H1 (cell line): ENCODE results near the gene VASH1.

Source experiments
- CHD1 ChIP-seq: IDR thresholded peaks from 2 replicates; pipeline ENCODE4 v1.6.1; 2012; ENCODE audit warnings: low read depth, low read length, improper control_type of control experiment
- CREB1 ChIP-seq: IDR thresholded peaks from 2 replicates; pipeline ENCODE4 v1.6.1; 2012; ENCODE audit warnings: inconsistent platforms
- EGR1 ChIP-seq: IDR thresholded peaks from 2 replicates; pipeline ENCODE4 v1.6.1; 2011; ENCODE audit warnings: low read depth, low read length, borderline replicate concordance
- HDAC2 ChIP-seq, 2 experiments: fragments of 300-600 bp in 1 of 2; sonication (generic) in 1 of 2; IDR thresholded peaks; 2 replicates each; pipeline ENCODE4 v1.6.1; 2011 to 2012; ENCODE audit warnings: low read depth in 2 of 2, low read length in 2 of 2, mild to moderate bottlenecking in 2 of 2, moderate library complexity in 2 of 2, borderline replicate concordance in 1 of 2, inconsistent platforms in 1 of 2
- JUND ChIP-seq: IDR thresholded peaks from 2 replicates; pipeline ENCODE4 v1.6.1; 2011; ENCODE audit warnings: mild to moderate bottlenecking, improper control_type of control experiment, low read length
- MAFK ChIP-seq: IDR thresholded peaks from 2 replicates; pipeline ENCODE4 v1.6.1; 2012; ENCODE audit warnings: low read depth, mild to moderate bottlenecking, improper control_type of control experiment, low read length
- POLR2A ChIP-seq, 2 experiments: IDR thresholded peaks; 1 replicate in 1 of 2; 2 replicates in 1 of 2; pipeline ENCODE4 v1.6.1; 2011; ENCODE audit warnings: low read depth in 2 of 2, low read length in 2 of 2, mild to moderate bottlenecking in 2 of 2; ENCODE audit errors: control extremely low read depth in 1 of 2
- RNF2 ChIP-seq: fragments of 200-900, 300-1000 bp; sonication (generic); IDR thresholded peaks from 2 replicates; pipeline ENCODE4 v1.7.1; 2016; ENCODE audit warnings: borderline replicate concordance, low read depth, mild to moderate bottlenecking, antibody characterized with exemption, low read length; ENCODE audit not compliant: poor library complexity, severe bottlenecking; ENCODE audit errors: missing control alignments
- SIX5 ChIP-seq: IDR thresholded peaks from 2 replicates; pipeline ENCODE4 v1.6.1; 2011; ENCODE audit warnings: mild to moderate bottlenecking, low read depth, low read length
- SP2 ChIP-seq: IDR thresholded peaks from 2 replicates; pipeline ENCODE4 v1.6.1; 2012; ENCODE audit warnings: mild to moderate bottlenecking, low read length, inconsistent platforms
- TAF1 ChIP-seq: IDR thresholded peaks from 2 replicates; pipeline ENCODE4 v1.6.1; 2011; ENCODE audit warnings: mild to moderate bottlenecking, low read depth, low read length
- TBP ChIP-seq: IDR thresholded peaks from 2 replicates; pipeline ENCODE4 v1.6.1; 2011; ENCODE audit warnings: low read depth, low read length, improper control_type of control experiment
- ZNF274 ChIP-seq: IDR thresholded peaks from 2 replicates; pipeline ENCODE4 v1.7.0; 2012; ENCODE audit warnings: low read length, borderline replicate concordance; ENCODE audit errors: extremely low read depth
- TF ChIP-seq, protein P1 (sequence below), 3 experiments: IDR thresholded peaks; 1 replicate in 2 of 3; 2 replicates in 1 of 3; pipeline versions ENCODE4 v1.5.1 to v1.6.1; 2011; ENCODE audit warnings: low read length in 3 of 3, mild to moderate bottlenecking in 3 of 3, inconsistent platforms in 2 of 3, low read depth in 1 of 3, moderate library complexity in 1 of 3; ENCODE audit not compliant: insufficient read depth in 1 of 3; ENCODE audit errors: control extremely low read depth in 1 of 3

DNA sequence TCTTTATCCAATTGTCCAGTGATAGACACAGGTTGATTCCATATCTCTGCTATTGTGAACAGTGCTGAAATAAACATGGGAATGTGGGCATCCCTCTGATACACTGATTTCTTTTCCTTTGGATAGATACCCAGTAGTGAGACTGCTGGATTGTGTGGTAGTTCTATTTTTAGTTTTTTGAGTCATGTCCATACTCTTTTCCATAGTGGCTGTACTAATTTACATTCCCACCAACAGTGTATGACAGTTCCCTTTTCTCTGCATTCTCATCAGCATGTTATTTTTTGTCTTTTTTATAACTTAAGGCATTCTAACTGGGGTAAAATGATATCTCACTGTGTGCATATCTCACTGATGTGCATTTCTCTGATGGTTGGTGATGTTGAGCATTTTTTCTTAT is 24.8 kb upstream of the VASH1 start:
- TF ChIP-seq, protein P1, sequence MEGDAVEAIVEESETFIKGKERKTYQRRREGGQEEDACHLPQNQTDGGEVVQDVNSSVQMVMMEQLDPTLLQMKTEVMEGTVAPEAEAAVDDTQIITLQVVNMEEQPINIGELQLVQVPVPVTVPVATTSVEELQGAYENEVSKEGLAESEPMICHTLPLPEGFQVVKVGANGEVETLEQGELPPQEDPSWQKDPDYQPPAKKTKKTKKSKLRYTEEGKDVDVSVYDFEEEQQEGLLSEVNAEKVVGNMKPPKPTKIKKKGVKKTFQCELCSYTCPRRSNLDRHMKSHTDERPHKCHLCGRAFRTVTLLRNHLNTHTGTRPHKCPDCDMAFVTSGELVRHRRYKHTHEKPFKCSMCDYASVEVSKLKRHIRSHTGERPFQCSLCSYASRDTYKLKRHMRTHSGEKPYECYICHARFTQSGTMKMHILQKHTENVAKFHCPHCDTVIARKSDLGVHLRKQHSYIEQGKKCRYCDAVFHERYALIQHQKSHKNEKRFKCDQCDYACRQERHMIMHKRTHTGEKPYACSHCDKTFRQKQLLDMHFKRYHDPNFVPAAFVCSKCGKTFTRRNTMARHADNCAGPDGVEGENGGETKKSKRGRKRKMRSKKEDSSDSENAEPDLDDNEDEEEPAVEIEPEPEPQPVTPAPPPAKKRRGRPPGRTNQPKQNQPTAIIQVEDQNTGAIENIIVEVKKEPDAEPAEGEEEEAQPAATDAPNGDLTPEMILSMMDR (IDR thresholded peaks at IDR 0.05; ENCODE audit: control extremely low read depth in 1 of 3, insufficient read depth in 1 of 3, low read depth in 1 of 3, low read length in 3 of 3): no peak
- no peak for TF ChIP-seq CREB1
- no peak for TF ChIP-seq POLR2A (IDR thresholded peaks at IDR 0.05; ENCODE audit: control extremely low read depth in 1 of 2, low read depth in 2 of 2, low read length in 2 of 2)
- TF ChIP-seq ZNF274: no peak
- TF ChIP-seq TAF1: no peak
- TF ChIP-seq SIX5: no peak
- TF ChIP-seq RNF2: no peak
- TF ChIP-seq HDAC2 (IDR thresholded peaks at IDR 0.05; ENCODE audit: borderline replicate concordance in 1 of 2, low read depth in 2 of 2, low read length in 2 of 2): no peak
- no peak for TF ChIP-seq JUND
- no peak for TF ChIP-seq TBP
- no peak for TF ChIP-seq EGR1
- no peak for TF ChIP-seq SP2
- no peak for TF ChIP-seq CHD1
- TF ChIP-seq MAFK: no peak
